Esophagus muscularis mucosa (tissue), 3 donors: ENCODE results near the gene ZDHHC22.

Experiments
- CTCF ChIP-seq, 3 experiments: fragments of 200-600 bp in 2 of 3; fragments of 450-650 bp in 1 of 3; sonication (generic) in 2 of 3; IDR thresholded peaks; one replicate each; pipeline ENCODE4 v1.5.1; 2017 to 2019; ENCODE audit warnings: antibody characterized with exemption in 3 of 3, mild to moderate bottlenecking in 2 of 3, moderate library complexity in 1 of 3
- POLR2A ChIP-seq: fragments of 450-650 bp; IDR thresholded peaks from one replicate; pipeline ENCODE4 v1.6.1; 2017; ENCODE audit warnings: antibody characterized with exemption, moderate library complexity, mild to moderate bottlenecking, low read depth
- POLR2AphosphoS5 ChIP-seq, 2 donors: sonication (generic); formaldehyde crosslinking; IDR thresholded peaks; one replicate each; pipeline ENCODE4 v1.6.1; 2017; ENCODE audit warnings: antibody characterized with exemption in 2 of 2

DNA sequence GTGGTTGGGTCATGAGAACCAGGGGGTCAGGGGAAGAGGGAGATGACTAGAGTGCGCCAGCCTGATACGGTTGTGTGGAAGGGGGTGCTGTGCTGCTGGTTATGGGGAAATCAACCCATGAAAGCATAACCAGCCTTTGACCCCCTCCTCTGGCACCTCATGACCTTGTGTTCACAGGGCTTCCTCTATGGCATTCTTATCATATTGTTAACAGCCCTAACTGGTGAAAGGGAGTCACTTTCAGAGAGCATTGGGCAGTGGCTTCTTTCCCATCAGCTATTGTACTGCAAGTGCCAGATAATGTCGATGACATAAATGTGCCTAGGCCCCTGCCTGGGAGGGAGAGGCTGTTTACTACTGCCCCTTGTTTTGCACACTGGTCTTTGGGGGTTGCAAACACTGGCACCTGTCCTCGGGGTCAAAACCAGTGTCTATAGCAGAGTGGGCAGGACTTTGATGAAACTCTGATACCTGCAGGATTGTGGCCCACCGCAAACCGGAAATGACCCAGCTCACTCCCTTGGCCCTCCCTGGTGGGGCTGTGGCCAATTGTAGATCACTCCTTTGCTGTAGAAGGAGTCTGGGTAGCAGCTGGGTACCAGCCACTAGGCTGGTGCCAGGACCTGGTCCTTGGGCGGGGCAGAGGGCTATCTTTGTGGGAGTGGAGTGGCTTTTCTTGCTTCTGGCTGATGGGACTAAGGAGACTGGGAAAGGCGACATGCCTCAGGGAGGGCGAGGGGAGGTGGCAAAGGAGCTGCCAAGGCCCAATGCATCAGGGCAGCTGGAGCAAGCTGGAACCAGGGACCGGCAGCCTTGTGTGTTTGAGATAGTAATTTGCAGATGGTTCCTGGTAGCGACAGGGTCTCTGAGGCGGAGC lies 39.4 kb upstream of the ZDHHC22 start:
- TF ChIP-seq POLR2A, result no peak
- no peak for TF ChIP-seq CTCF (IDR thresholded peaks at IDR 0.05)
- no peak for TF ChIP-seq POLR2AphosphoS5 (IDR thresholded peaks at IDR 0.05)
